Lung (tissue), 12 donors: ENCODE measurements around the gene C3orf20. TPM values are rescaled to one million over a fixed set of nuclear protein-coding genes. Genes with fewer than 3 reads are reported as not detected.
"Not testable (repeated sequence)": the region's sequence is repeated elsewhere in the genome, so short reads cannot be mapped to it uniquely, and the experiment has no call there.

ENCODE experiments used
- ATAC-seq: fragments of 200-7000 bp; cut with Tn5 transposase; one replicate; pipeline ENCODE4 v1.9.1; 2020; ENCODE audit warnings: moderate number of reproducible peaks; ENCODE audit not compliant: insufficient read depth, low FRiP score
- DNase-seq, 3 donors: peaks; one replicate each; pipeline ENCODE4 v3.0.0-alpha.2; 2013 to 2017
- H3K27ac ChIP-seq, 2 donors: one replicate each; pipeline ENCODE4 v1.5.1; 2013; ENCODE audit warnings: mild to moderate bottlenecking in 2 of 2, moderate library complexity in 2 of 2, control low read depth in 1 of 2, inconsistent platforms in 1 of 2, low read depth in 1 of 2, low read length in 1 of 2
- H3K27me3 ChIP-seq, 3 donors: one replicate each; pipeline ENCODE4 v1.5.1; 2013; ENCODE audit warnings: low read length in 2 of 3; ENCODE audit not compliant: control insufficient read depth in 3 of 3, insufficient read depth in 3 of 3
- H3K36me3 ChIP-seq, 4 donors: one replicate each; pipeline ENCODE4 v1.5.1; 2013; ENCODE audit warnings: low read length in 4 of 4, mild to moderate bottlenecking in 1 of 4, moderate library complexity in 1 of 4; ENCODE audit not compliant: control insufficient read depth in 4 of 4, insufficient read depth in 4 of 4
- H3K4me1 ChIP-seq, 5 donors: one replicate each; pipeline ENCODE4 v1.5.1; 2013; ENCODE audit warnings: low read length in 5 of 5, mild to moderate bottlenecking in 2 of 5, moderate library complexity in 1 of 5; ENCODE audit not compliant: control insufficient read depth in 5 of 5, insufficient read depth in 5 of 5
- H3K4me3 ChIP-seq: one replicate; pipeline ENCODE4 v1.5.1; 2013; ENCODE audit warnings: mild to moderate bottlenecking, control low read depth, moderate library complexity
- H3K9ac ChIP-seq, 2 donors: one replicate each; pipeline ENCODE4 v1.5.1; 2013; ENCODE audit warnings: low read length in 2 of 2, control low read depth in 1 of 2; ENCODE audit not compliant: insufficient read depth in 1 of 2
- H3K9me3 ChIP-seq, 4 donors: one replicate each; pipeline ENCODE4 v1.5.1; 2013; ENCODE audit warnings: low read length in 3 of 4, mild to moderate bottlenecking in 1 of 4, moderate library complexity in 1 of 4; ENCODE audit not compliant: control insufficient read depth in 4 of 4, insufficient read depth in 3 of 4
- WGBS, 2 donors: extraction: QIAGEN DNeasy Blood & Tissue Kit; methylation state at CpG; one replicate each; pipeline ENCODE4 v1.1.7; 2013; 5-methylcytosine and 5-hydroxymethylcytosine counted together
- polyA plus RNA-seq, 2 donors: library from polyadenylated mRNA; stranded (reverse); fragments of 200-250 nt; gene quantifications; one replicate each; pipeline ENCODE4 v1.2.1, GENCODE V29; 2013
- total RNA-seq, 2 donors: library from RNA; depleted of rRNA in 1 of 2; stranded (reverse); fragments of >200 nt in 1 of 2; gene quantifications; one replicate each; pipeline ENCODE4 v1.2.1, GENCODE V29; 2014 to 2021
- TF ChIP-seq, protein P1 (sequence below): IDR thresholded peaks from 2 replicates; pipeline ENCODE4 v1.5.1; 2012; ENCODE audit warnings: mild to moderate bottlenecking; ENCODE audit errors: control extremely low read depth, extremely low read depth
- donor health status: control.
- donor health status: control.
- donor health status: Bipolar disorder and iron deficiency.
- donor health status: healthy.
- donor health status: DM: yes; HTN: yes; CAD: no.

C3orf20 gene
- total and polyA plus RNA-seq, 4 donors = 0.03 to 0.14 (median 0.12) TPM; not detected in 1

DNA sequence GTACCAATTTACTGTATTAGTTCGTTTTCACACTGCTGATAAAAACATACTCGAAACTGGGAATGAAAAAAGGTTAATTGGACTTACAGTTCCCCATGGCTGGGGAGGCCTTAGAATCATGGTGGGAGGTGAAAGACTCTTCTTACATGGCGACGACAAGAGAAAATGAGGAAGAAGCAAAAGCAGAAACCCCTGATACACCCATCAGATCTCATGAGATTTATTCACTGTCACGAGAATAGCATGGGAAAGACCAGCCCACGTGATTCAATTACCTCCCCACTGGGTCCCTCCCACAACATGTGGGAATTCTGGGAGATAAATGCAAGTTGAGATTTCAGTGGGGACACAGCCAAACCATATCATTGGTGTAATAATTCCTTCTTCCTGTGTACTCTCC, 69.6 kb downstream of the C3orf20 start:
- WGBS, 2 donors = 68 to 80% methylated on average over 6 of the region's 6 CpGs
- ATAC-seq = no peak
- no peak for DNase-seq
- H3K27me3 ChIP-seq = no peaks in the 10 kb centered on the region
- H3K27ac ChIP-seq = no peak overlapping the region
- no peaks in the 10 kb centered on the region for H3K36me3 ChIP-seq
- TF ChIP-seq, protein P1, sequence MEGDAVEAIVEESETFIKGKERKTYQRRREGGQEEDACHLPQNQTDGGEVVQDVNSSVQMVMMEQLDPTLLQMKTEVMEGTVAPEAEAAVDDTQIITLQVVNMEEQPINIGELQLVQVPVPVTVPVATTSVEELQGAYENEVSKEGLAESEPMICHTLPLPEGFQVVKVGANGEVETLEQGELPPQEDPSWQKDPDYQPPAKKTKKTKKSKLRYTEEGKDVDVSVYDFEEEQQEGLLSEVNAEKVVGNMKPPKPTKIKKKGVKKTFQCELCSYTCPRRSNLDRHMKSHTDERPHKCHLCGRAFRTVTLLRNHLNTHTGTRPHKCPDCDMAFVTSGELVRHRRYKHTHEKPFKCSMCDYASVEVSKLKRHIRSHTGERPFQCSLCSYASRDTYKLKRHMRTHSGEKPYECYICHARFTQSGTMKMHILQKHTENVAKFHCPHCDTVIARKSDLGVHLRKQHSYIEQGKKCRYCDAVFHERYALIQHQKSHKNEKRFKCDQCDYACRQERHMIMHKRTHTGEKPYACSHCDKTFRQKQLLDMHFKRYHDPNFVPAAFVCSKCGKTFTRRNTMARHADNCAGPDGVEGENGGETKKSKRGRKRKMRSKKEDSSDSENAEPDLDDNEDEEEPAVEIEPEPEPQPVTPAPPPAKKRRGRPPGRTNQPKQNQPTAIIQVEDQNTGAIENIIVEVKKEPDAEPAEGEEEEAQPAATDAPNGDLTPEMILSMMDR = no peak
- no peak overlapping the region for H3K4me3 ChIP-seq
- H3K4me1 ChIP-seq = peaks cover 0 to 1% (median 0%) of the 10 kb centered on the region in 5 donors
- H3K9me3 ChIP-seq = peaks cover 0 to 5% (median 2%) of the 10 kb centered on the region in 4 donors
- H3K9ac ChIP-seq = no peak overlapping the region

DNA sequence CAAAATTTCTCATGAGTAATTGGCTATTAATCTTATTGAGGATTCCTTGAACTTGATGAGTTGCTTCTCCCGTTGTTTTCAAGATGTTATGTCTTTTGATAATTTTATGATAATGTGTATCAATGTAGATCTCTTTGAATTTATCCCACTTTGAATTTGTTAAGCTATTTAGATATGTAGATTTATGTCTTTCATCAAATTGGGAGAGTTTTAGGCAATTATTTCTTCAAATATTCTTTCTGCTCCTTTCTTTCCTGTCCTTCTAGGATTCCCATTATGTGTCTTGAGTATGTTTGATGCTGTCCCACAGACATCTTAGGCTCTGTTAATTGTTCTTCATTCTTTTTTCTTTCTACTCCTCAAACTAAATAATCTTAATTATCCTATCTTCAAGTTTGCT, 75.7 kb downstream of the C3orf20 start:
- H3K9me3 ChIP-seq = peaks cover 0 to 7% (median 6%) of the 10 kb centered on the region in 4 donors
- TF ChIP-seq, protein P1 = no peak
- 91 to 92% methylated on average over 1 of the region's 1 CpG for WGBS, 2 donors
- no peak overlapping the region for H3K9ac ChIP-seq
- no peaks in the 10 kb centered on the region for H3K27me3 ChIP-seq
- peaks cover 0 to 2% (median 0%) of the 10 kb centered on the region in 5 donors for H3K4me1 ChIP-seq
- no peak overlapping the region for H3K4me3 ChIP-seq
- DNase-seq (no peak), ATAC-seq (no peak)
- H3K36me3 ChIP-seq = no peaks in the 10 kb centered on the region
- H3K27ac ChIP-seq = no peak overlapping the region

DNA sequence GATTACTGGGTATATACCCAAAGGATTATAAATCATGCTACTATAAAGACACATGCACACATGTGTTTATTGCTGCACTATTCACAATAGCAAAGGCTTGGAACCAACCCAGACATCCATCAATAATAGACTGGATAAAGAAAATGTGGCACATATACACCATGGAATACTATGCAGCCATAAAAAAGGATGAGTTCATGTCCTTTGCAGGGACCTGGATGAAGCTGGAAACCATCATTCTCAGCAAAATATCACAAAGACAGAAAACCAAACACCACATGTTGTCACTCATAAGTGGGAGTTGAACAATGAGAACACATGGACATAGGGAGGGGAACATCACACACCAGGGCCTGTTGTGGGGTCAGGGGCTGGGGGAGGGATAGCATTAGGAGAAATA, 78.0 kb downstream of the C3orf20 start:
- H3K9ac ChIP-seq, H3K4me3 ChIP-seq, ATAC-seq, H3K4me1 ChIP-seq, H3K9me3 ChIP-seq, H3K36me3 ChIP-seq, H3K27ac ChIP-seq, H3K27me3 ChIP-seq, DNase-seq: not testable (repeated sequence)

DNA sequence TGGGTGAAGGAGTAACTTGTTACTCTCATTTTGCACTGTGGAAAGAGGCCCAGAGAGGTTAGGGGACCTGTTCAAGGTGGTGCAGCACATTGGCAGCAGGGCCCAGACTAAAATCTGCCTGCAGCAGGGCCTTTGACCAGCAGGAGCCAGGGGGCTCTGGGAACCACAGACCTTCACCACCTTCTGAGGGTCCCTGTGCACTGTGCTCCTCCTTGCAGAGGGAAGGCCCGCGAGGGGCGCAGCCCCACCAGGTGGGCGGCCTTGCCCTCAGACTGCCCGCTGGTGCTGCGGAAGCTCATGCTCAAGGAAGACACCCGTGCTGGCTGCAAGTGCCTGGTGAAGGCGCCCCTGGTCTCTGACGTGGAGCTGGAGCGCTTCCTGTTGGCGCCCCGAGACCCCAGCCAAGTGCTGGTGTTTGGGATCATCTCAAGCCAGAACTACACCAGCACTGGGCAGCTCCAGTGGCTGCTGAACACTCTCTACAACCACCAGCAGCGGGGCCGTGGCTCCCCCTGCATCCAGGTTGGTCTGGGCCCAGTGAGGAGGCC, 82.3 kb downstream of the C3orf20 start:
- ATAC-seq (no peak), DNase-seq (no peak)

More for the DNA sequence above, 82.3 kb downstream of the C3orf20 start:
- Histone ChIP-seq H3K4me3 (no peak overlapping the region), H3K27me3 (no peaks in the 10 kb centered on the region), H3K9ac (no peak overlapping the region), H3K27ac (no peak overlapping the region), H3K4me1 (peaks cover 0 to 8% (median 2%) of the 10 kb centered on the region in 5 donors), H3K9me3 (peaks cover 0 to 3% (median 0%) of the 10 kb centered on the region in 4 donors), H3K36me3 (no peaks in the 10 kb centered on the region)
- TF ChIP-seq, protein P1 = no peak
- 93 to 95% methylated on average over 14 of the region's 14 CpGs for WGBS, 2 donors
